H9 (cell line): ENCODE data around the gene DAGLB. TPM values are rescaled to one million over a fixed set of nuclear protein-coding genes. Genes with fewer than 3 reads are reported as not detected.

Experiments used
- DNase-seq: peaks from one replicate; pipeline ENCODE4 v3.0.0-alpha.2; 2017
- H2AFZ ChIP-seq: one replicate; pipeline ENCODE4 v1.6.1; 2013; ENCODE audit warnings: mild to moderate bottlenecking, low read length, control low read depth, moderate library complexity
- H2AK5ac ChIP-seq: 2 replicates; pipeline ENCODE4 v1.6.1; 2013; ENCODE audit warnings: low read length, control low read depth, mixed read lengths; ENCODE audit not compliant: insufficient read length
- H2BK120ac ChIP-seq: one replicate; pipeline ENCODE4 v1.6.1; 2013; ENCODE audit warnings: low read depth, mild to moderate bottlenecking, low read length, control low read depth, inconsistent platforms; ENCODE audit not compliant: poor library complexity, severe bottlenecking
- H2BK12ac ChIP-seq: 2 replicates; pipeline ENCODE4 v1.6.1; 2013; ENCODE audit warnings: low read length, control low read depth, mixed read lengths, low read depth; ENCODE audit not compliant: insufficient read length
- H2BK15ac ChIP-seq: 2 replicates; pipeline ENCODE4 v1.6.1; 2013; ENCODE audit warnings: low read depth, low read length, control low read depth
- H2BK20ac ChIP-seq: one replicate; pipeline ENCODE4 v1.6.1; 2013; ENCODE audit warnings: low read depth, mild to moderate bottlenecking, low read length, control low read depth, inconsistent platforms; ENCODE audit not compliant: poor library complexity, severe bottlenecking
- H2BK5ac ChIP-seq: 2 replicates; pipeline ENCODE4 v1.6.1; 2013; ENCODE audit warnings: low read length, control low read depth, mixed read lengths; ENCODE audit not compliant: insufficient read length
- H3K14ac ChIP-seq: 2 replicates; pipeline ENCODE4 v1.6.1; 2013; ENCODE audit warnings: low read length, control low read depth; ENCODE audit not compliant: insufficient read depth
- H3K18ac ChIP-seq: 2 replicates; pipeline ENCODE4 v1.6.1; 2013; ENCODE audit warnings: low read depth, mild to moderate bottlenecking, mixed read lengths, low read length, control low read depth; ENCODE audit not compliant: insufficient read length
- H3K23ac ChIP-seq: 2 replicates; pipeline ENCODE4 v1.6.1; 2013; ENCODE audit warnings: low read length, control low read depth, mixed read lengths, low read depth; ENCODE audit not compliant: insufficient read length
- H3K23me2 ChIP-seq: 2 replicates; pipeline ENCODE4 v1.6.1; 2013; ENCODE audit warnings: low read depth, mild to moderate bottlenecking, mixed read lengths, low read length, control low read depth; ENCODE audit not compliant: insufficient read length, poor library complexity, severe bottlenecking
- H3K27ac ChIP-seq: 2 replicates; pipeline ENCODE4 v1.5.1; 2013; ENCODE audit warnings: low read length, control low read depth, mixed read lengths, low read depth; ENCODE audit not compliant: insufficient read length
- H3K27me3 ChIP-seq: 2 replicates; pipeline ENCODE4 v1.6.1; 2013; ENCODE audit warnings: low read length, control low read depth, inconsistent platforms; ENCODE audit not compliant: insufficient read depth
- H3K4ac ChIP-seq: 2 replicates; pipeline ENCODE4 v1.6.1; 2013; ENCODE audit warnings: low read depth, mild to moderate bottlenecking, control low read depth, inconsistent platforms, low read length, moderate library complexity
- H3K4me1 ChIP-seq: 2 replicates; pipeline ENCODE4 v1.6.1; 2013; ENCODE audit warnings: low read length, control low read depth, inconsistent platforms; ENCODE audit not compliant: insufficient read depth
- H3K4me2 ChIP-seq: 2 replicates; pipeline ENCODE4 v1.6.1; 2013; ENCODE audit warnings: low read length, control low read depth, mixed read lengths; ENCODE audit not compliant: insufficient read length, insufficient read depth
- H3K56ac ChIP-seq: 2 replicates; pipeline ENCODE4 v1.6.1; 2013; ENCODE audit warnings: low read depth, mild to moderate bottlenecking, mixed read lengths, low read length, control low read depth; ENCODE audit not compliant: insufficient read length
- H3K79me1 ChIP-seq: 2 replicates; pipeline ENCODE4 v1.6.1; 2013; ENCODE audit warnings: low read depth, mild to moderate bottlenecking, moderate library complexity, low read length, control low read depth, inconsistent platforms; ENCODE audit not compliant: insufficient read depth, poor library complexity, severe bottlenecking
- H3K79me2 ChIP-seq: 2 replicates; pipeline ENCODE4 v1.6.1; 2013; ENCODE audit warnings: low read length, control low read depth, inconsistent platforms; ENCODE audit not compliant: insufficient read depth
- H3K9ac ChIP-seq: 2 replicates; pipeline ENCODE4 v1.6.1; 2013; ENCODE audit warnings: low read length, control low read depth, mixed read lengths; ENCODE audit not compliant: insufficient read length; ENCODE audit errors: extremely low read depth
- H3K9me3 ChIP-seq: one replicate; pipeline ENCODE4 v1.6.1; 2013; ENCODE audit warnings: low read depth, low read length, inconsistent platforms; ENCODE audit not compliant: control insufficient read depth
- H3T11ph ChIP-seq: one replicate; pipeline ENCODE4 v1.6.1; 2013; ENCODE audit warnings: mild to moderate bottlenecking, low read length, control low read depth, inconsistent platforms
- H4K20me1 ChIP-seq: one replicate; pipeline ENCODE4 v1.6.1; 2013; ENCODE audit not compliant: control insufficient read depth, insufficient read length, insufficient read depth
- H4K5ac ChIP-seq: 2 replicates; pipeline ENCODE4 v1.6.1; 2013; ENCODE audit warnings: low read depth, mild to moderate bottlenecking, mixed read lengths, low read length, control low read depth; ENCODE audit not compliant: insufficient read length
- H4K8ac ChIP-seq: replicated peaks from 2 replicates; pipeline ENCODE4 v1.6.1; 2013; ENCODE audit warnings: low read length, control low read depth, mixed read lengths, low read depth; ENCODE audit not compliant: insufficient read length
- H4K91ac ChIP-seq: 2 replicates; pipeline ENCODE4 v1.6.1; 2013; ENCODE audit warnings: low read depth, mild to moderate bottlenecking, moderate library complexity, mixed read lengths, low read length, control low read depth; ENCODE audit not compliant: insufficient read length
- H3K27ac Mint-ChIP-seq, 3 experiments: 2 replicates in 2 of 3; 3 replicates in 1 of 3; pipeline ENCODE4 v1.8.0; 2020 to 2021; ENCODE audit warnings: mixed read lengths in 3 of 3, mild to moderate bottlenecking in 1 of 3, moderate library complexity in 1 of 3
- H3K27me3 Mint-ChIP-seq: 2 replicates; pipeline ENCODE4 v1.8.0; 2021; ENCODE audit warnings: low read depth, mild to moderate bottlenecking, moderate library complexity, mixed read lengths
- H3K36me3 Mint-ChIP-seq, 3 experiments: 2 replicates in 2 of 3; 3 replicates in 1 of 3; pipeline ENCODE4 v1.8.0; 2020 to 2021; ENCODE audit warnings: low read depth in 3 of 3, mixed read lengths in 3 of 3; ENCODE audit not compliant: insufficient read depth in 1 of 3
- H3K4me1 Mint-ChIP-seq, 2 experiments: 2 replicates each; pipeline ENCODE4 v1.8.0; 2020; ENCODE audit warnings: mixed read lengths in 2 of 2
- H3K4me3 Mint-ChIP-seq, 2 experiments: 2 replicates in 1 of 2; 3 replicates in 1 of 2; pipeline ENCODE4 v1.8.0; 2020 to 2021; ENCODE audit warnings: mild to moderate bottlenecking in 2 of 2, mixed read lengths in 2 of 2, moderate library complexity in 1 of 2
- H3K9me3 Mint-ChIP-seq, 2 experiments: 2 replicates in 1 of 2; 3 replicates in 1 of 2; pipeline ENCODE4 v1.8.0; 2020; ENCODE audit warnings: mild to moderate bottlenecking in 2 of 2, mixed read lengths in 2 of 2, moderate library complexity in 1 of 2
- WGBS: extraction: QIAGEN DNeasy Blood & Tissue Kit; methylation state at CpG from one replicate; pipeline ENCODE4 v1.1.7; 2013; ENCODE audit warnings: missing lambda C conversion rate, low lambda C conversion rate, mixed read lengths; ENCODE audit not compliant: insufficient read length; ENCODE audit errors: extremely low coverage; 5-methylcytosine and 5-hydroxymethylcytosine counted together
- total RNA-seq: library from RNA; stranded (reverse); gene quantifications from 2 replicates; pipeline ENCODE4 v1.2.1, GENCODE V29; 2021
- TF ChIP-seq, protein P1 (sequence below): fragments of 200-600 bp; sonication (generic); conservative IDR thresholded peaks from 3 replicates; pipeline ENCODE4 v1.8.0; 2021; ENCODE audit warnings: antibody characterized with exemption, mild to moderate bottlenecking

Gene DAGLB
- total RNA-seq, 1 experiment from 2014 or later = 46.4 TPM

GRCh38 chr7:6403907-6404306, 43.8 kb downstream of the DAGLB start:
- no peak overlapping the region for H2AFZ ChIP-seq
- no peak overlapping the region for H3K14ac ChIP-seq
- no peak overlapping the region for H4K91ac ChIP-seq
- no peak overlapping the region for H2BK15ac ChIP-seq
- no peak overlapping the region for H3K4ac ChIP-seq
- H3K18ac ChIP-seq = no peak overlapping the region
- no peak overlapping the region for H3K56ac ChIP-seq
- no CpG with 5 or more reads among the region's 7 CpGs for WGBS
- Mint-ChIP-seq H3K4me1 (peaks cover 2 to 4% of the 10 kb centered on the region in 2 experiments; a peak in 2 of 4 replicates), H3K9me3 (no peaks in the 10 kb centered on the region), H3K4me3 (no peak overlapping the region), H3K36me3 (peaks cover 56 to 78% (median 75%) of the 10 kb centered on the region in 3 experiments), H3K27ac (peak overlapping the region; percentile 73 to 97 (median 90); a peak in 5 of 7 replicates), H3K27me3 (peaks cover 2% of the 10 kb centered on the region; the same call in 1 of the 2 replicates)
- H4K5ac ChIP-seq = no peak overlapping the region
- H4K20me1 ChIP-seq = no peaks in the 10 kb centered on the region
- H3K9ac ChIP-seq = no peak overlapping the region
- no peaks in the 10 kb centered on the region for H3K4me1 ChIP-seq
- H3K9me3 ChIP-seq = no peaks in the 10 kb centered on the region
- H2BK12ac ChIP-seq = no peak overlapping the region
- no peak overlapping the region for H2BK5ac ChIP-seq
- no peaks in the 10 kb centered on the region for H3K27me3 ChIP-seq
- H3K79me2 ChIP-seq = no peaks in the 10 kb centered on the region
- no peak overlapping the region for H4K8ac ChIP-seq
- no peak overlapping the region for H3K23ac ChIP-seq
- no peak overlapping the region for H3T11ph ChIP-seq
- H2BK120ac ChIP-seq = no peak overlapping the region
- no peak for DNase-seq
- TF ChIP-seq, protein P1, sequence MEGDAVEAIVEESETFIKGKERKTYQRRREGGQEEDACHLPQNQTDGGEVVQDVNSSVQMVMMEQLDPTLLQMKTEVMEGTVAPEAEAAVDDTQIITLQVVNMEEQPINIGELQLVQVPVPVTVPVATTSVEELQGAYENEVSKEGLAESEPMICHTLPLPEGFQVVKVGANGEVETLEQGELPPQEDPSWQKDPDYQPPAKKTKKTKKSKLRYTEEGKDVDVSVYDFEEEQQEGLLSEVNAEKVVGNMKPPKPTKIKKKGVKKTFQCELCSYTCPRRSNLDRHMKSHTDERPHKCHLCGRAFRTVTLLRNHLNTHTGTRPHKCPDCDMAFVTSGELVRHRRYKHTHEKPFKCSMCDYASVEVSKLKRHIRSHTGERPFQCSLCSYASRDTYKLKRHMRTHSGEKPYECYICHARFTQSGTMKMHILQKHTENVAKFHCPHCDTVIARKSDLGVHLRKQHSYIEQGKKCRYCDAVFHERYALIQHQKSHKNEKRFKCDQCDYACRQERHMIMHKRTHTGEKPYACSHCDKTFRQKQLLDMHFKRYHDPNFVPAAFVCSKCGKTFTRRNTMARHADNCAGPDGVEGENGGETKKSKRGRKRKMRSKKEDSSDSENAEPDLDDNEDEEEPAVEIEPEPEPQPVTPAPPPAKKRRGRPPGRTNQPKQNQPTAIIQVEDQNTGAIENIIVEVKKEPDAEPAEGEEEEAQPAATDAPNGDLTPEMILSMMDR = no peak
- no peak overlapping the region for H2AK5ac ChIP-seq
- no peaks in the 10 kb centered on the region for H3K23me2 ChIP-seq
- no peak overlapping the region for H2BK20ac ChIP-seq
- H3K27ac ChIP-seq = no peak overlapping the region
- H3K79me1 ChIP-seq = no peaks in the 10 kb centered on the region
- no peak overlapping the region for H3K4me2 ChIP-seq
